Upper lobe of left lung (tissue), 6 donors: ENCODE results near the gene KLF16. TPM values are rescaled to one million over a fixed set of nuclear protein-coding genes. Genes with fewer than 3 reads are reported as not detected.
"Not testable (repeated sequence)": the region's sequence is repeated elsewhere in the genome, so short reads cannot be mapped to it uniquely, and the experiment has no call there.

Experiments used
- ATAC-seq, 2 donors: fragments of 200-7000 bp; cut with Tn5 transposase; one replicate each; pipeline ENCODE4 v1.9.1; 2022; ENCODE audit warnings: mild to moderate bottlenecking in 2 of 2, moderate library complexity in 2 of 2; ENCODE audit not compliant: low FRiP score in 2 of 2
- DNase-seq, 2 donors: peaks; one replicate each; pipeline ENCODE4 v3.0.0-alpha.2; 2019 to 2020
- H3K27ac ChIP-seq, 4 donors: fragments of 200-600 bp; sonication (generic); one replicate each; pipeline ENCODE4 v1.5.1; 2016 to 2019
- H3K27me3 ChIP-seq, 4 donors: fragments of 200-600 bp; sonication (generic); one replicate each; pipeline ENCODE4 v1.5.1; 2017 to 2019
- H3K36me3 ChIP-seq, 4 donors: fragments of 200-600 bp; sonication (generic); one replicate each; pipeline ENCODE4 v1.5.1; 2016 to 2019
- H3K4me1 ChIP-seq, 4 donors: fragments of 200-600 bp; sonication (generic); one replicate each; pipeline ENCODE4 v1.5.1; 2018 to 2019
- H3K4me3 ChIP-seq, 4 donors: fragments of 200-600 bp; sonication (generic); one replicate each; pipeline ENCODE4 v1.5.1; 2017 to 2019; ENCODE audit warnings: mild to moderate bottlenecking in 2 of 4, moderate library complexity in 1 of 4
- H3K9me3 ChIP-seq, 4 donors: fragments of 200-600 bp; sonication (generic); one replicate each; pipeline ENCODE4 v1.5.1; 2018 to 2019
- CTCF ChIP-seq, 6 experiments: fragments of 450-650 bp in 4 of 6; fragments of 200-600 bp in 2 of 6; sonication (generic) in 2 of 6; IDR thresholded peaks; one replicate each; pipeline ENCODE4 v1.5.1; 2016 to 2019; ENCODE audit warnings: antibody characterized with exemption in 6 of 6
- EP300 ChIP-seq, 4 donors: sonication (generic); formaldehyde crosslinking; IDR thresholded peaks; one replicate each; pipeline ENCODE4 v1.5.1; 2017; ENCODE audit warnings: antibody characterized with exemption in 4 of 4, control low read depth in 2 of 4
- POLR2A ChIP-seq, 4 donors: fragments of 450-650 bp; IDR thresholded peaks; one replicate each; pipeline ENCODE4 v1.5.1; 2016 to 2017; ENCODE audit warnings: antibody characterized with exemption in 4 of 4, mild to moderate bottlenecking in 2 of 4
- POLR2AphosphoS5 ChIP-seq, 2 donors: sonication (generic); formaldehyde crosslinking; IDR thresholded peaks; one replicate each; pipeline ENCODE4 v1.5.1; 2017; ENCODE audit warnings: antibody characterized with exemption in 2 of 2
- WGBS, 2 donors: methylation state at CpG; one replicate each; pipeline ENCODE4 v1.1.5; 2017 to 2018; 5-methylcytosine and 5-hydroxymethylcytosine counted together
- total RNA-seq, 6 donors: library from RNA; depleted of rRNA in 4 of 6; stranded (reverse); fragments of >200 nt in 4 of 6; gene quantifications; one replicate each; pipeline versions ENCODE4 v1.1.0 to v1.2.1, GENCODE V29; 2016 to 2021
- donor health status: DM: no; HTN: no; CAD: no; lungs with moderate emphysema.
- donor health status: DM: no; HTN: yes; CAD: no; lungs with severe emphysema.

The KLF16 gene
- total RNA-seq, 6 donors from 2014 or later = 6.9 to 39.9 (median 16.4) TPM

GRCh38 chr19:1888385-1888784, 25.0 kb upstream of the KLF16 start:
- no peak for DNase-seq
- Histone ChIP-seq H3K4me3 (no peak overlapping the region), H3K27ac (no peak overlapping the region), H3K4me1 (peaks cover 13 to 20% (median 14%) of the 10 kb centered on the region in 4 donors), H3K36me3 (no peaks in the 10 kb centered on the region), H3K27me3 (no peaks in the 10 kb centered on the region), H3K9me3 (no peaks in the 10 kb centered on the region)
- WGBS, 2 donors = 80 to 88% methylated on average over 5 of the region's 5 CpGs
- no peak for ATAC-seq
- TF ChIP-seq POLR2AphosphoS5 (IDR thresholded peaks at IDR 0.05) = no peak

DNA sequence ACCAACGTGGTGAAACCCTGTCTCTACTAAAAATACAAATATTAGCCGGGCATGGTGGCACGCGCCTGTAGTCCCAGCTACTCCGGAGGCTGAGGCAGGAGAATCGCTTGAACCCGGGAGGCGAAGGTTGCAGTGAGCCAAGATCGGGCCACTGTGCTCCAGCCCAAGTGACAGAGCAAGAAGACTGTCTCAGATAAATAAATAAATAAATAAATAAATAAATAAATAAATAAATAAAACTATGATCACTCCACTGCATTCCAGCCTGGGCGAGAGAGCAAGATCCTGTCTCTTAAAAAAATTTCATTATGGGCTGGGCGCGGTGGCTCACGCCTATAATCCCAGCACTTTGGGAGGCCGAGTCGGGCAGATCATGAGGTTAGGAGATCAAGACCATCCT, 23.0 kb upstream of the KLF16 start:
- not testable (repeated sequence) for H3K9me3 ChIP-seq, H3K27ac ChIP-seq, ATAC-seq, H3K27me3 ChIP-seq, DNase-seq, H3K36me3 ChIP-seq, H3K4me3 ChIP-seq
- WGBS, 2 donors = 95 to 96% methylated on average over 15 of the region's 15 CpGs
- peaks cover 25 to 40% (median 33%) of the 10 kb centered on the region in 4 donors for H3K4me1 ChIP-seq

- peaks cover 29 to 48% (median 38%) of the 10 kb centered on the region in 4 donors for H3K4me1 ChIP-seq
- ATAC-seq = peak; percentile 96 to 98
- peak within 1 kb of the TSS; percentile 84 to 94 (median 94) for H3K27ac ChIP-seq
- H3K36me3 ChIP-seq, H3K9me3 ChIP-seq, H3K27me3 ChIP-seq: not testable (repeated sequence)
- TF ChIP-seq POLR2AphosphoS5 (IDR thresholded peaks at IDR 0.05) = peak; percentile 95 to 97
- TF ChIP-seq EP300 (IDR thresholded peaks at IDR 0.05) = peak in 2 of 4 donors; percentile 45 to 70
- peak in 1 of 6 experiments; percentile 24 for TF ChIP-seq CTCF (IDR thresholded peaks at IDR 0.05)
- peak in 2 of 4 donors; percentile 51 to 87 for TF ChIP-seq POLR2A (IDR thresholded peaks at IDR 0.05)
- WGBS, 2 donors = 25 to 46% methylated on average over 21 to 36 of the region's 46 CpGs
- peak within 1 kb of the TSS; percentile 71 to 99 (median 97) for H3K4me3 ChIP-seq
- peak; percentile 96 to 100 for DNase-seq
Measured at GRCh38 chr19:1885398-1886119, 22.2 kb upstream of the KLF16 start, which contains the start of gene ABHD17A. Gene ABHD17A (minus strand): TSS chr19:1885496. CDS start chr19:1881566, 3,930 bp downstream.

- DNase-seq (no peak), ATAC-seq (peak in 1 of 2 donors; percentile 5)
- TF ChIP-seq CTCF (IDR thresholded peaks at IDR 0.05) (no peak), POLR2AphosphoS5 (IDR thresholded peaks at IDR 0.05) (no peak), EP300 (IDR thresholded peaks at IDR 0.05) (no peak), POLR2A (IDR thresholded peaks at IDR 0.05) (no peak)
- Histone ChIP-seq H3K27ac (peak overlapping the region; percentile 84 to 94 (median 94)), H3K4me3 (peak overlapping the region; percentile 71 to 99 (median 97)), H3K4me1 (peaks cover 35 to 56% (median 45%) of the 10 kb centered on the region in 4 donors), H3K36me3 (peaks cover 0 to 13% (median 5%) of the 10 kb centered on the region in 4 donors), H3K27me3 (no peaks in the 10 kb centered on the region), H3K9me3 (no peaks in the 10 kb centered on the region)
- WGBS, 2 donors = 0 to 1% methylated on average over 37 to 40 of the region's 56 CpGs
Measured at GRCh38 chr19:1884719-1885334, 21.4 kb upstream of the KLF16 start.

GRCh38 chr19:1884291-1884718, 20.9 kb upstream of the KLF16 start:
- H3K4me1 ChIP-seq = peaks cover 35 to 56% (median 45%) of the 10 kb centered on the region in 4 donors

More at GRCh38 chr19:1884291-1884718, 20.9 kb upstream of the KLF16 start:
- 2% methylated on average over 11 of the region's 11 CpGs for WGBS, 2 donors
- DNase-seq = no peak
- no peak for ATAC-seq
- Histone ChIP-seq H3K36me3 (peaks cover 0 to 13% (median 5%) of the 10 kb centered on the region in 4 donors), H3K27ac (peak overlapping the region; percentile 84 to 94 (median 94)), H3K27me3 (no peaks in the 10 kb centered on the region), H3K4me3 (peak overlapping the region; percentile 71 to 99 (median 97)), H3K9me3 (no peaks in the 10 kb centered on the region)
- no peak for TF ChIP-seq POLR2AphosphoS5 (IDR thresholded peaks at IDR 0.05)
- TF ChIP-seq CTCF (IDR thresholded peaks at IDR 0.05) = no peak
- TF ChIP-seq POLR2A (IDR thresholded peaks at IDR 0.05) = no peak
- TF ChIP-seq EP300 (IDR thresholded peaks at IDR 0.05) = no peak
